HG02763 (cell line): Measurements from ENCODE around the gene CCNE1.
A peak's percentile ranks its signal among the peaks of the same experiment; 100 is the strongest.

Source experiments
- ATAC-seq: cut with Tn5 transposase; IDR thresholded peaks from one replicate; pipeline ENCODE4 v1.9.1; 2021; ENCODE audit warnings: mild to moderate bottlenecking, moderate library complexity; ENCODE audit not compliant: unreplicated experiment

Gene CCNE1

GRCh38 chr19:29873024-29873800, 61.4 kb downstream of the CCNE1 start:
- peak; percentile 56 for ATAC-seq
